Measurements from ENCODE around the gene HJV. TPM values are rescaled to one million over a fixed set of nuclear protein-coding genes. Genes with fewer than 3 reads are reported as not detected.

The HJV gene
- total and polyA plus RNA-seq, 2 of the 8 experiments (the other 6 are each of a cell fraction or from before 2014, with no cell fraction given): 0.32 to 0.70 TPM

- TF ChIP-seq CHD7 (IDR thresholded peaks at IDR 0.05; ENCODE audit: insufficient replicate concordance, low read length) (no peak), BACH1 (IDR thresholded peaks at IDR 0.05; ENCODE audit: low read length) (no peak)
Measured at GRCh38 chr1:145985129-145985501, 36.4 kb downstream of the HJV start (continued).
